Memory B cell (primary cell): ENCODE data around the gene MAP7.
"Not testable (repeated sequence)": the region's sequence is repeated elsewhere in the genome, so short reads cannot be mapped to it uniquely, and the experiment has no call there.

ENCODE experiments used
- ATAC-seq: fragments of 150-1000 bp; cut with Tn5 transposase; 2 replicates; pipeline ENCODE4 v1.10.0; 2021; ENCODE audit warnings: low read depth, mild to moderate bottlenecking, moderate library complexity
- DNase-seq, 2 donors: peaks; one replicate each; pipeline ENCODE4 v3.0.0; 2022; ENCODE audit warnings: low spot score in 2 of 2
- H3K27ac Mint-ChIP-seq: one replicate; pipeline ENCODE4 v1.8.0; 2022; ENCODE audit warnings: mild to moderate bottlenecking, moderate library complexity, mixed read lengths
- H3K27me3 Mint-ChIP-seq: one replicate; pipeline ENCODE4 v1.8.0; 2022; ENCODE audit warnings: mixed read lengths
- H3K36me3 Mint-ChIP-seq: one replicate; pipeline ENCODE4 v1.8.0; 2022; ENCODE audit warnings: mild to moderate bottlenecking, mixed read lengths
- H3K4me1 Mint-ChIP-seq: one replicate; pipeline ENCODE4 v1.8.0; 2022; ENCODE audit warnings: mixed read lengths
- H3K4me3 Mint-ChIP-seq: one replicate; pipeline ENCODE4 v1.8.0; 2022; ENCODE audit warnings: mild to moderate bottlenecking, moderate library complexity, mixed read lengths
- H3K9me3 Mint-ChIP-seq: one replicate; pipeline ENCODE4 v1.8.0; 2022; ENCODE audit warnings: mixed read lengths

MAP7 gene

DNA sequence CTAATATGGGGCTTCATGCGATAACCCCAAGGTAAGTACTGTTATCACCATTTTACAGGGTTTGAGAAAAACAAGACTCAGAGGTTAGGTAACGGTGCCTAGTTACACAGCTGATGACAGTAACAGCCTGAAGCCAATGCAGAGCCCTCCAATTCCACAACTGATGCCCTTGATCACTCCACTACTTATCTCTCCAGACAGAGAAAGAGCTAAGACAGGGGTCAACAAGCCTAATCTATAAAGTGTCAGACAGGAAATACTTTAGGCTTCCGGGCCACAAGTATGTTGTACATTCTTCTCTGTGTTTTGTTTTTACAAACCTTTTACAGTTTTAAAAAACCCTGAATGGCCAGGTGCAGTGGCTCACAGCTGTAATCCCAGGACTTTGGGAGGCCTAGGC lies 50.9 kb downstream of the MAP7 start:
- ATAC-seq (no peak), DNase-seq (no peak)
- Mint-ChIP-seq H3K4me1 (no peaks in the 10 kb centered on the region), H3K36me3 (no peaks in the 10 kb centered on the region), H3K4me3 (no peak overlapping the region), H3K27ac (no peak overlapping the region), H3K9me3 (no peaks in the 10 kb centered on the region), H3K27me3 (peaks cover 4% of the 10 kb centered on the region)

DNA sequence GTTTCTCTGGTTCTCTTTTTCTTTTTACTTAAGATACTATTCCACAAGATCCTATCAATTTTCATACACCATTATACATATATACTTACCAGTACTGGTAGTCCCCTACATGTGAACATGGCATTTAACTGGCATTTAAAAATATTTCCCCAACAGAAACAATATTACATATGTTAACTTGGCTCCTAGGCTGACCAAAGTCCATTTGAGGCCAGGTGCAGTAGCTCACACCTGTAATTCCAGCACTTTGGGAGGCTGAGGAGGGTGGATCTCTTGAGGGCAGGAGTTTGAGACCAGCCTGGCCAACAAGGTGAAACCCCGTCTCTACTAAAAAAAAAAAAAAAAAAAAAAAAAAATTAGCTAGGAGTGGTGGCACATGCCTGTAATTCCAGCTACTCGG lies 53.8 kb downstream of the MAP7 start:
- ATAC-seq, H3K9me3 Mint-ChIP-seq, H3K4me1 Mint-ChIP-seq, H3K27ac Mint-ChIP-seq, H3K36me3 Mint-ChIP-seq, H3K27me3 Mint-ChIP-seq, H3K4me3 Mint-ChIP-seq, DNase-seq: not testable (repeated sequence)

DNA sequence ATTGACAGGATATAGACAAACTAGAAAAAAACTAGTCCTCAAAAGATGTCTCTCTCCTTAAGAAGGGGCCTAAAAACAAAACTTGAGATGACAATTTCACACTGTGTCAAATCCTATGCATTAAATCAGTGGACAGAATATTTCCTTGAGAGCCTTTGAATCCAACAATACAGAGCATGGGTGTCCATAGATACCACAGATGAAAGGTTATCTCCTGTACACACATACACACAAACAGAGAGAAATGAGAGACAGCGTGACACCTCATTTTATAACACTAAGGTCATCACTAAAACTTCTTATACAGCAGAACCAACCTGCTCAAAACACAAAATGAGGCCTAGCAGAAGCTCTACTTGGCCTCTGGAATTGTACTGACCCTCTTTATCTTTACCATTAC lies 55.5 kb downstream of the MAP7 start:
- Mint-ChIP-seq H3K27ac (no peak overlapping the region), H3K4me3 (no peak overlapping the region), H3K36me3 (no peaks in the 10 kb centered on the region), H3K27me3 (peaks cover 3% of the 10 kb centered on the region), H3K9me3 (no peaks in the 10 kb centered on the region), H3K4me1 (no peaks in the 10 kb centered on the region)
- no peak for ATAC-seq
- DNase-seq = no peak

DNA sequence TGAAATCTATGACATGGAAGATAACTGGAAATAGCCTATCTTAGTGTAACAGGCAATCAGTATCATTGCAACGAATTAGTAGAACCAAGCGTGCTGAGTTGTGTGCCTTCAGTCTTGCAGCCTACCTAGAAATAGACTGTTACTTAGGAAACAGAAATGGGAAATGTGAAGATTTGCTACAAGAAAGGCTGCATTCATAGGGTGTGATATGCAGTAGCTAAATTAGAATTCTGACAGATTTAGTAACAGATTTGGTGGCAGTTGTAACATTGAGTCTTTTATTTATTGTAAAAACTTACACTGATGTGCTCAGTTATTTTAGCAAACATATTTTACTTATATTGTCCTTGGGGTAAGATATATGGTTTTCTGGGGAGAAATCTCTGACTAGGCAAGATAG lies 56.2 kb downstream of the MAP7 start:
- no peaks in the 10 kb centered on the region for H3K9me3 Mint-ChIP-seq
- ATAC-seq (no peak), DNase-seq (no peak)
- H3K4me3 Mint-ChIP-seq = no peak overlapping the region
- H3K27ac Mint-ChIP-seq = no peak overlapping the region
- H3K27me3 Mint-ChIP-seq = peaks cover 3% of the 10 kb centered on the region
- no peaks in the 10 kb centered on the region for H3K4me1 Mint-ChIP-seq
- H3K36me3 Mint-ChIP-seq = no peaks in the 10 kb centered on the region

DNA sequence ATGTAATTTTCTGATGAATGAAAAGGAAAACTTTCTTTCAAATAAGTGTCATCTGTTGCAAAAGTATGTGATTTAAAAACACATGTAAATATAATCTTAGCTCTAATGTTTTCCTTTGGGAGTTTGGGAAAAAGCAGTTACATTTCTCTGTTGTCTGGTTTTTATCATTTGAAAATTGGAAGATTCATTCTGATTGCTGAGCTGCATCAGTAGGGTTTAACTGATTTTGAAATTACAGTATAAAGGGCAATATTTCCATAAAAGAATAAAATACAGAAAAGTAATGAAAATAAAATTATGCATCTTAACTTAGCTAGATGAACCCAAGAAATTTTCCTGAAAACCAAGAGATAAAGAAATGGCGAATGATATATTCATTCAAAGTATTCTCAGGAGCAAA lies 57.8 kb downstream of the MAP7 start:
- H3K9me3 Mint-ChIP-seq = no peaks in the 10 kb centered on the region
- no peak for DNase-seq
- ATAC-seq = no peak
- H3K4me1 Mint-ChIP-seq = no peaks in the 10 kb centered on the region
- H3K27me3 Mint-ChIP-seq = peaks cover 3% of the 10 kb centered on the region
- H3K36me3 Mint-ChIP-seq = no peaks in the 10 kb centered on the region
- no peak overlapping the region for H3K4me3 Mint-ChIP-seq
- H3K27ac Mint-ChIP-seq = no peak overlapping the region

DNA sequence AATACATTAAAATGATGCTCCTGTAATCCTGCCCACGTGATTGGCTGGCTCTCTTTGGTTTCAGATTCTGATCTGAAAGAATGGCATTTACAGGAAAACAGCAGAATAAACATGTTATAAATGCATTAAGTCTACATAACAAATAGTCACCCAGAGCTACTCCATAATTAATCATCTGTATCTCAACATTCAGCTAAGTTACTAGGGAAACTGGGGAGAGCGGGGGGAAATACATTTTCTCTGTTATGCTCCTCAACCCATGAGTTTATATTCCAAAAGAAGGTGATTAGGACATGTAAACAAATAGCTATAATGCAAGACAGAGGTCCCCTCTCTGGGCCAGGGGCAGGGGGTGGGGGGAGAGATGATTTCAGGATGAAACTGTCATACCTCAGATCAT lies 58.5 kb downstream of the MAP7 start:
- no peak for ATAC-seq

DNA sequence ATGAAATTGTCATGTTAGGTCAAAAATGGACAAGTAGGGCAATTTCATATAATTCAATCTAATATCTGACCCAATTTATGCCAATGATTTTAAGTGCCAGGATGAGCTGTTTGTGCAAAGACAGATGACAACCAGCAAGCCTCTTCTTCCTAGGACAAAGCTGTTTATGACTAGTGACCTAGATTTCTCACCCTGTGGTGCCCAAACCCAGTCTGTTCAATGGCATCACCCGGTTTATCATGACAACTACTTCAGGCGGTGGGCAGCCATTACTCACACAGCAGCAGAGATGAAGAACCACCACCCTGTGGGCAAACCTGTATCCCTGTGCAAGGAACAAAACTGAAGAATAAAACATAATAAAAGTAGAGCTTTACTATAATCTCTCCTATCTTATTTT lies 59.0 kb downstream of the MAP7 start:
- H3K4me3 Mint-ChIP-seq = no peak overlapping the region
- H3K27ac Mint-ChIP-seq = no peak overlapping the region
- no peaks in the 10 kb centered on the region for H3K9me3 Mint-ChIP-seq
- peaks cover 3% of the 10 kb centered on the region for H3K27me3 Mint-ChIP-seq
- DNase-seq (no peak), ATAC-seq (no peak)
- no peaks in the 10 kb centered on the region for H3K36me3 Mint-ChIP-seq
- no peaks in the 10 kb centered on the region for H3K4me1 Mint-ChIP-seq

More for the DNA sequence above, 58.5 kb downstream of the MAP7 start:
- no peaks in the 10 kb centered on the region for H3K4me1 Mint-ChIP-seq
- no peaks in the 10 kb centered on the region for H3K36me3 Mint-ChIP-seq
- no peak overlapping the region for H3K4me3 Mint-ChIP-seq
- H3K9me3 Mint-ChIP-seq = no peaks in the 10 kb centered on the region
- peaks cover 3% of the 10 kb centered on the region for H3K27me3 Mint-ChIP-seq
- no peak overlapping the region for H3K27ac Mint-ChIP-seq
- DNase-seq = no peak

DNA sequence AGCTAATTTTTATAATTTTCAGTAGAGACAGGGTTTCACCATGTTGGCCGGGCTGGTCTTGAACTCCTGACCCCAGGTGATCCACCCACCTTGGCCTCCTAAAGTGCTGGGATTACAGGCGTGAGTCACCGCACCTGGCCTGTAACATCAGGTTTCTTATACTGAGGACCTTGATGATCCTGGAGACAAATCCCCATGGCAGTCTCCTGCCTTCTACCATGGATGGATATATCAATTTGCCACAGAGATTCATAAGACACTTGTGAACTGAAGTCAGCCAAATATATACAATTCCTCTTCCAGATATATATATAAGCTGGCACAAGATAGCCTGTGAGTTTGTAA lies 60.6 kb downstream of the MAP7 start:
- not testable (repeated sequence) for H3K27ac Mint-ChIP-seq, ATAC-seq, H3K36me3 Mint-ChIP-seq, H3K4me1 Mint-ChIP-seq, DNase-seq, H3K4me3 Mint-ChIP-seq, H3K9me3 Mint-ChIP-seq, H3K27me3 Mint-ChIP-seq

DNA sequence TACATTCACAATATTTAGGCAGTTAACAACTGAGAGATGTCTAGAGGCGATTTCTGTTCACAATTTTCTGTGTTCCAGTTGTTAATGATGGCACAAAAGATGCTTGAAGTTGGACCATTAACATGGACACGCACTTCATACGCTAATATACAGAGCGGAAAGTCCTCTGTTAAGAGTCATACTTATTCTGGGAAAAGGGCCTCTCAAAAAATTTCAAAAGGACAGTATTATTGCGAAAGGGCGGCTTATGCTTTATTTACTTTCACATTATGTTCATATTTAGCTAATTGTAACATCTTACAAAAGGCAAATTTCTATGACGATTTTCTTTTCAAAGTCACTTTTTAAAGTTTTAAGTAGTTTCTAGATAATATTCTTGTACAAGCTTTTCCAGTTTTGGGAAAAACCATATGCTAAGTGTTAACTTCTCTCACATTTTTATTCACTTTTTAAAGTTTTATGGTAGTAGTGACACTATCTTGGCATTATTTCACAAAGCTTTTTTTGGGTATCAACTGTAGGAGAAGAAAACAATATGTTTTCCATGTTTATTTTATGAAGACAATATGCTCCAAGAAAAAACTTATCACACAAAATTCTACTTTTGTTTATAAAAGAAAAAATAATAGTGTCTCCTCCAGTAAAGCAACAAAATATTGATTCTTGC lies 62.3 kb downstream of the MAP7 start:
- Mint-ChIP-seq H3K4me1 (no peaks in the 10 kb centered on the region), H3K36me3 (no peaks in the 10 kb centered on the region), H3K4me3 (no peak overlapping the region), H3K27ac (no peak overlapping the region), H3K27me3 (no peaks in the 10 kb centered on the region), H3K9me3 (no peaks in the 10 kb centered on the region)
- no peak for DNase-seq
- ATAC-seq = no peak

DNA sequence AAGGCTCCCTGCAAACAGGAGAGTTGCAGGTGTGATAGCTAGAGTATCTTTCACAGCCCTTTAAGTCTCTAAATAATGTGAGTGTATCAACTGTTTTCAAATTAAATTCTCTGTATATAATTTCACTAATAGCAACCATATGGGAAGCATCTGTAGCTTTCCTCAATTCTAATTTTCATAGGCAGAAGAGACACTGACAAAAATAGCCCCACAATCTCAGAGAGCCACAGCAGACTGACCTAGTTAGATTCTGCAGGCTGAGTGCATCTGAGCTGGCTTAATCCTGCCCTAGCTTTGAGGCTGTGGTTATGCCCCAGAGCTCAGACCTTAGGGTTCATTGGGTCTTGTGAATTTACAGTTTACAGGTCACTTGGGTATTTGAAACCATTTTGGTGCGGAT lies 63.9 kb downstream of the MAP7 start:
- Mint-ChIP-seq H3K4me3 (no peak overlapping the region), H3K9me3 (no peaks in the 10 kb centered on the region), H3K27ac (no peak overlapping the region), H3K36me3 (no peaks in the 10 kb centered on the region), H3K27me3 (peaks cover 2% of the 10 kb centered on the region), H3K4me1 (no peaks in the 10 kb centered on the region)
- DNase-seq = no peak
- ATAC-seq = no peak

DNA sequence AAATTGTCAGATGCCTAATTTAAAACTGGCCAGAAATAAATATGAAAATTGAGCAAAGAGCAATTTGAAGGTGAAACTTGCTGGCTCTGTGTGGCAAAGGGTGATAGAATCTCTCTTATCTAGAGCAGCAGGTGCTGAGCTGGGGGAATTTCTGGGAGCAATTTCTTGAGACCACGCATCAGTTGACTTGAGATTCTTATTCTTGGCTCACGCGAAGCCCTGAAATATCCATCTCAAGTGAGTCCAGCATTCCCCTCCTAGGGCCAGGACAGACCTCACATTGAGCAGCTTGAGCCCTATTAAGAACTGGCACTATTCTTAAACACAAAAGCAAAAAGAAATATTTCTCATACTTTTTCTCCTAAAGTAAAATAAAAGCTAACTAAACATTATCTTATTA lies 66.3 kb downstream of the MAP7 start:
- peaks cover 2% of the 10 kb centered on the region for H3K9me3 Mint-ChIP-seq
- H3K27ac Mint-ChIP-seq = no peak overlapping the region
- no peak overlapping the region for H3K4me3 Mint-ChIP-seq
- ATAC-seq = no peak
- no peak for DNase-seq
- no peaks in the 10 kb centered on the region for H3K36me3 Mint-ChIP-seq
- no peaks in the 10 kb centered on the region for H3K4me1 Mint-ChIP-seq
- H3K27me3 Mint-ChIP-seq = peaks cover 6% of the 10 kb centered on the region

DNA sequence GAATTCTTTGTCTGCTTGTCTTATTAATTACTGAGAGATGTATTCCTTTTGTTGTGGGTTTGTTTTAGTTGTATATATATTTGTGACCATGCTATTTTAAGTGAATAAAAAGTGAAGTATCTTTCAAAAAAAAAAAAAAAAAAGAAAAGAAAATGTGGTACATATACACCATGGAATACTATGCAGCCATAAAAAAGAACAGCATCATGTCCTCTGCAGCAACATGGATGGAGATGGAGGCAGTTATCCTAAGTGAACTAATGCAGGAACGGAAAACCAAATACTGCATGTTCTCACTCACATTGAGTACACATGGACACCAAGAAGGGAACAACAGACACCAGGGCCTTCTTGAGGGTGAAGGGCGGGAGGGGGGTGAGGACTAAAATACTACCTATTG lies 67.2 kb downstream of the MAP7 start:
- not testable (repeated sequence) for ATAC-seq, H3K4me3 Mint-ChIP-seq, H3K4me1 Mint-ChIP-seq, H3K27me3 Mint-ChIP-seq, DNase-seq, H3K9me3 Mint-ChIP-seq, H3K27ac Mint-ChIP-seq, H3K36me3 Mint-ChIP-seq

DNA sequence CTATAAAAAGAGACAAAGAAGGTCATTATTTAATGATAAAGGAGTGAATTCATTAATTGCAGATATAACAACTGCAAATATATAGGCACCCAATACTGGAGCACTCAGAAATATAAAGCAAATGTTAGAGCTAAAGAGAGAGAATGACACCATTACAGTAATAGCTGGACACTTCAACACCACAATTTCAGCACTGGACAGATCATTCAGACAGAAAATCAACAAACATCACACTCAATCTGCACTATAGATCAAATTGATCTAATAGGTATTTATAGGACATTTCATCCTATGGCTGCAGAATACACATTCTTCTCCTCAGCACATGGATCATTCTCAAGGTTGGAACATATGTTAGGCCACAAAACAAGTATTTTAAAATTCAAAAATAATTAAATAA lies 72.7 kb downstream of the MAP7 start:
- Mint-ChIP-seq H3K27ac (no peak overlapping the region), H3K4me3 (no peak overlapping the region), H3K36me3 (peaks cover 2% of the 10 kb centered on the region), H3K27me3 (peaks cover 18% of the 10 kb centered on the region), H3K4me1 (no peaks in the 10 kb centered on the region), H3K9me3 (peaks cover 2% of the 10 kb centered on the region)
- ATAC-seq (no peak), DNase-seq (no peak)

DNA sequence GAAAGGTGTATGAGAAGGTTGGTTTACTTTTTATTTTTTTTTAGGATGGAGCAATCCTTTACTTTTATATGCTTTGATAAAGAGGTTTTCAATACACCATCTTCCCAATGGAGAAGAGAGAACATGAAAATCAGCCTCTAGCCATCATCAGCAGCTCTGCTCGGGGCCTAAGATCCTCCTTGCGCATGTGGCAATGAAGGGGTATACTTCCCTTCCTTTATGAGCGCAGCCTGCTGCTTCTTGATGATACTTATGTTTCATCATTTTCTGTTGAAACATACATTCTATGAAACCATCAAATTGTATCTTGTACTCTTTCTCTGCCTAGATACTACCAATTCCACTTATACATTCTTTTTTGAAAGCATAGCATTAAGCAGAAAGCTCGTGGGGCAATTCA lies 74.5 kb downstream of the MAP7 start:
- peaks cover 2% of the 10 kb centered on the region for H3K36me3 Mint-ChIP-seq
- H3K4me3 Mint-ChIP-seq = no peak overlapping the region
- no peak for ATAC-seq
- no peaks in the 10 kb centered on the region for H3K9me3 Mint-ChIP-seq
- H3K27me3 Mint-ChIP-seq = peaks cover 14% of the 10 kb centered on the region
- DNase-seq = no peak
- no peaks in the 10 kb centered on the region for H3K4me1 Mint-ChIP-seq
- H3K27ac Mint-ChIP-seq = no peak overlapping the region

DNA sequence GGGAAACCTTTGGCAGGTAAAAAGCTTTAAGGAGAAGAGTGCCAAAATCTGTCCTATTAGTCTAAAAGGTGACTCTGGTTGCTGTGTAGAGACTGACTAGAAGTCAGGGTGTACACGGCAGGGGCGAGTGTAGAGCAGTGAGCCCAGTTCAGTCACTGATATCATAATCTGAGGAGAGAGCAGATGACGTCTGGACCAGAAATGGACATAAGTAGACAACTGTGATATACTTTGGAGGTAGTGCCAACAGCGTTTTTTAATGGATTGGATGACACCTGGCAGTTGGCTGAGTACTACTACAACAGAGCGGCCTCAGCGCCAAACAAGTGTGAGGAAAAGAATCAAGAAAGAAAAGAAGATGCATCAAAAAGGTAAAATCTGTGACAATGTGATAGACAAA lies 76.0 kb downstream of the MAP7 start:
- peaks cover 1% of the 10 kb centered on the region for H3K4me1 Mint-ChIP-seq

More for the DNA sequence above, 76.0 kb downstream of the MAP7 start:
- no peak overlapping the region for H3K27ac Mint-ChIP-seq
- H3K27me3 Mint-ChIP-seq = peaks cover 18% of the 10 kb centered on the region
- H3K4me3 Mint-ChIP-seq = no peak overlapping the region
- no peaks in the 10 kb centered on the region for H3K9me3 Mint-ChIP-seq
- ATAC-seq (no peak), DNase-seq (no peak)
- peaks cover 2% of the 10 kb centered on the region for H3K36me3 Mint-ChIP-seq
